ENCODE results near the gene PLXNA2. TPM values are rescaled to one million over a fixed set of nuclear protein-coding genes. Genes with fewer than 3 reads are reported as not detected.

The PLXNA2 gene
- total and polyA plus RNA-seq, 5 donors from 2014 or later: 0.02 to 0.62 (median 0.16) TPM; not detected in 2

- ATAC-seq (ENCODE audit: low read depth in 2 of 2) (no peak), DNase-seq (no peak)
- no peaks in the 10 kb centered on the region for H3K9me3 ChIP-seq (ENCODE audit: control insufficient read depth in 2 of 2, low read length in 2 of 2)
- Mint-ChIP-seq H3K36me3 (no peaks in the 10 kb centered on the region), H3K9me3 (peaks cover 0 to 2% (median 0%) of the 10 kb centered on the region in 7 donors), H3K4me3 (no peak overlapping the region), H3K4me1 (no peaks in the 10 kb centered on the region), H3K27me3 (peaks cover 16% of the 10 kb centered on the region), H3K27ac (no peak overlapping the region)
- no peak overlapping the region for H3K4me3 ChIP-seq (ENCODE audit: low read depth, low read length)
- no peaks in the 10 kb centered on the region for H3K36me3 ChIP-seq (ENCODE audit: control insufficient read depth, insufficient read depth, low read length)
- no peaks in the 10 kb centered on the region for H3K4me1 ChIP-seq (ENCODE audit: control insufficient read depth, insufficient read depth, low read length, poor library complexity, severe bottlenecking)
- H3K27ac ChIP-seq (ENCODE audit: insufficient read depth, low read length, poor library complexity, severe bottlenecking): no peak overlapping the region
- H3K27me3 ChIP-seq (ENCODE audit: control insufficient read depth, insufficient read depth, low read length): peaks cover 2% of the 10 kb centered on the region
Observed at GRCh38 chr1:208279826-208280588, 35.8 kb upstream of the PLXNA2 start.

GRCh38 chr1:208278638-208279037 lies 34.5 kb upstream of the PLXNA2 start:
- H3K27ac Mint-ChIP-seq: no peak overlapping the region
- no peak overlapping the region for H3K4me3 Mint-ChIP-seq
- ATAC-seq (ENCODE audit: low read depth in 2 of 2) (no peak), DNase-seq (no peak)
- H3K36me3 ChIP-seq (ENCODE audit: control insufficient read depth, insufficient read depth, low read length): no peaks in the 10 kb centered on the region
- H3K4me1 Mint-ChIP-seq: no peaks in the 10 kb centered on the region
- no peaks in the 10 kb centered on the region for H3K9me3 ChIP-seq (ENCODE audit: control insufficient read depth in 2 of 2, low read length in 2 of 2)
- peaks cover 13% of the 10 kb centered on the region for H3K27me3 Mint-ChIP-seq
- no peaks in the 10 kb centered on the region for H3K4me1 ChIP-seq (ENCODE audit: control insufficient read depth, insufficient read depth, low read length, poor library complexity, severe bottlenecking)
- H3K36me3 Mint-ChIP-seq: no peaks in the 10 kb centered on the region
- H3K27me3 ChIP-seq (ENCODE audit: control insufficient read depth, insufficient read depth, low read length): peaks cover 2% of the 10 kb centered on the region
- H3K27ac ChIP-seq (ENCODE audit: insufficient read depth, low read length, poor library complexity, severe bottlenecking): no peak overlapping the region
- no peak overlapping the region for H3K4me3 ChIP-seq (ENCODE audit: low read depth, low read length)
- H3K9me3 Mint-ChIP-seq: no peaks in the 10 kb centered on the region

- Histone ChIP-seq H3K4me3 (ENCODE audit: low read depth, low read length) (no peak overlapping the region), H3K9me3 (ENCODE audit: control insufficient read depth in 2 of 2, low read length in 2 of 2) (no peaks in the 10 kb centered on the region), H3K27me3 (ENCODE audit: control insufficient read depth, insufficient read depth, low read length) (peaks cover 2% of the 10 kb centered on the region), H3K27ac (ENCODE audit: insufficient read depth, low read length, poor library complexity, severe bottlenecking) (no peak overlapping the region), H3K4me1 (ENCODE audit: control insufficient read depth, insufficient read depth, low read length, poor library complexity, severe bottlenecking) (no peaks in the 10 kb centered on the region), H3K36me3 (ENCODE audit: control insufficient read depth, insufficient read depth, low read length) (no peaks in the 10 kb centered on the region)
- Mint-ChIP-seq H3K27me3 (peaks cover 26% of the 10 kb centered on the region), H3K27ac (peak overlapping the region in 1 of 3 donors; percentile 45), H3K9me3 (no peaks in the 10 kb centered on the region), H3K4me1 (no peaks in the 10 kb centered on the region), H3K36me3 (no peaks in the 10 kb centered on the region), H3K4me3 (no peak overlapping the region)
- ATAC-seq (ENCODE audit: low read depth in 2 of 2) (no peak), DNase-seq (no peak)
Observed at GRCh38 chr1:208276757-208277435, 32.7 kb upstream of the PLXNA2 start.

- no peak for DNase-seq
- Histone ChIP-seq H3K9me3 (ENCODE audit: control insufficient read depth in 2 of 2, low read length in 2 of 2) (no peaks in the 10 kb centered on the region), H3K27me3 (ENCODE audit: control insufficient read depth, insufficient read depth, low read length) (peaks cover 2% of the 10 kb centered on the region), H3K36me3 (ENCODE audit: control insufficient read depth, insufficient read depth, low read length) (no peaks in the 10 kb centered on the region), H3K27ac (ENCODE audit: insufficient read depth, low read length, poor library complexity, severe bottlenecking) (no peak overlapping the region), H3K4me1 (ENCODE audit: control insufficient read depth, insufficient read depth, low read length, poor library complexity, severe bottlenecking) (no peaks in the 10 kb centered on the region), H3K4me3 (ENCODE audit: low read depth, low read length) (no peak overlapping the region)
- no peaks in the 10 kb centered on the region for H3K9me3 Mint-ChIP-seq
- H3K27ac Mint-ChIP-seq: no peak overlapping the region
- no peaks in the 10 kb centered on the region for H3K4me1 Mint-ChIP-seq
- H3K36me3 Mint-ChIP-seq: no peaks in the 10 kb centered on the region
- peaks cover 36% of the 10 kb centered on the region for H3K27me3 Mint-ChIP-seq
- no peak overlapping the region for H3K4me3 Mint-ChIP-seq
- ATAC-seq (ENCODE audit: low read depth in 2 of 2): no peak
Observed at GRCh38 chr1:208275083-208275482, 30.9 kb upstream of the PLXNA2 start.

- Histone ChIP-seq H3K4me1 (ENCODE audit: control insufficient read depth, insufficient read depth, low read length, poor library complexity, severe bottlenecking) (no peaks in the 10 kb centered on the region), H3K4me3 (ENCODE audit: low read depth, low read length) (no peak overlapping the region), H3K27ac (ENCODE audit: insufficient read depth, low read length, poor library complexity, severe bottlenecking) (no peak overlapping the region), H3K9me3 (ENCODE audit: control insufficient read depth in 2 of 2, low read length in 2 of 2) (no peaks in the 10 kb centered on the region), H3K27me3 (ENCODE audit: control insufficient read depth, insufficient read depth, low read length) (peaks cover 2% of the 10 kb centered on the region), H3K36me3 (ENCODE audit: control insufficient read depth, insufficient read depth, low read length) (no peaks in the 10 kb centered on the region)
- peaks cover 0 to 3% (median 0%) of the 10 kb centered on the region in 7 donors for H3K9me3 Mint-ChIP-seq
- H3K27me3 Mint-ChIP-seq: peaks cover 32% of the 10 kb centered on the region
- no peak for DNase-seq
- H3K4me1 Mint-ChIP-seq: no peaks in the 10 kb centered on the region
- no peaks in the 10 kb centered on the region for H3K36me3 Mint-ChIP-seq
- no peak for ATAC-seq (ENCODE audit: low read depth in 2 of 2)
- no peak overlapping the region for H3K27ac Mint-ChIP-seq
- no peak overlapping the region for H3K4me3 Mint-ChIP-seq
Observed at GRCh38 chr1:208273386-208274017, 29.3 kb upstream of the PLXNA2 start.

GRCh38 chr1:208272713-208273112 lies 28.5 kb upstream of the PLXNA2 start:
- H3K27ac Mint-ChIP-seq: no peak overlapping the region
- H3K27me3 Mint-ChIP-seq: peaks cover 31% of the 10 kb centered on the region
- H3K27me3 ChIP-seq (ENCODE audit: control insufficient read depth, insufficient read depth, low read length): peaks cover 2% of the 10 kb centered on the region

GRCh38 chr1:208272311-208272710 lies 28.1 kb upstream of the PLXNA2 start:
- DNase-seq (no peak), ATAC-seq (ENCODE audit: low read depth in 2 of 2) (no peak)
- Histone ChIP-seq H3K36me3 (ENCODE audit: control insufficient read depth, insufficient read depth, low read length) (no peaks in the 10 kb centered on the region), H3K9me3 (ENCODE audit: control insufficient read depth in 2 of 2, low read length in 2 of 2) (no peaks in the 10 kb centered on the region), H3K27ac (ENCODE audit: insufficient read depth, low read length, poor library complexity, severe bottlenecking) (no peak overlapping the region), H3K4me3 (ENCODE audit: low read depth, low read length) (no peak overlapping the region), H3K27me3 (ENCODE audit: control insufficient read depth, insufficient read depth, low read length) (no peaks in the 10 kb centered on the region), H3K4me1 (ENCODE audit: control insufficient read depth, insufficient read depth, low read length, poor library complexity, severe bottlenecking) (no peaks in the 10 kb centered on the region)
- Mint-ChIP-seq H3K4me1 (no peaks in the 10 kb centered on the region), H3K9me3 (peaks cover 0 to 3% (median 0%) of the 10 kb centered on the region in 7 donors), H3K4me3 (no peak overlapping the region), H3K36me3 (no peaks in the 10 kb centered on the region), H3K27ac (no peak overlapping the region), H3K27me3 (peaks cover 35% of the 10 kb centered on the region)

More at GRCh38 chr1:208272713-208273112, 28.5 kb upstream of the PLXNA2 start:
- Histone ChIP-seq H3K9me3 (ENCODE audit: control insufficient read depth in 2 of 2, low read length in 2 of 2) (no peaks in the 10 kb centered on the region), H3K27ac (ENCODE audit: insufficient read depth, low read length, poor library complexity, severe bottlenecking) (no peak overlapping the region), H3K4me1 (ENCODE audit: control insufficient read depth, insufficient read depth, low read length, poor library complexity, severe bottlenecking) (no peaks in the 10 kb centered on the region), H3K4me3 (ENCODE audit: low read depth, low read length) (no peak overlapping the region), H3K36me3 (ENCODE audit: control insufficient read depth, insufficient read depth, low read length) (no peaks in the 10 kb centered on the region)
- DNase-seq (no peak), ATAC-seq (ENCODE audit: low read depth in 2 of 2) (no peak)
- no peaks in the 10 kb centered on the region for H3K36me3 Mint-ChIP-seq
- H3K4me1 Mint-ChIP-seq: no peaks in the 10 kb centered on the region
- no peak overlapping the region for H3K4me3 Mint-ChIP-seq
- H3K9me3 Mint-ChIP-seq: peaks cover 0 to 3% (median 0%) of the 10 kb centered on the region in 7 donors

Measured in CD4-positive, CD25-positive, alpha-beta regulatory T cell (primary cell).